ENCODE results near the gene NOTCH1. TPM values are rescaled to one million over a fixed set of nuclear protein-coding genes. Genes with fewer than 3 reads are reported as not detected.

NOTCH1 gene
- total RNA-seq, 1 experiment from 2014 or later = 39.2 TPM

- Histone ChIP-seq H3K27ac (no peak overlapping the region), H3K9me2 (ENCODE audit: insufficient read depth) (no peaks in the 10 kb centered on the region), H3K4me3 (no peak overlapping the region), H3K27me3 (ENCODE audit: insufficient read depth, low read depth) (no peaks in the 10 kb centered on the region), H3K79me2 (ENCODE audit: low read depth) (peaks cover 11% of the 10 kb centered on the region), H2AFZ (no peak overlapping the region), H4K20me1 (ENCODE audit: insufficient read depth) (peaks cover 9% of the 10 kb centered on the region), H3F3A (ENCODE audit: insufficient read depth, low read depth) (peaks cover 9% of the 10 kb centered on the region; the same call in 1 of the 2 replicates), H3K9me3 (ENCODE audit: insufficient read depth, low read depth) (no peaks in the 10 kb centered on the region), H3K36me3 (ENCODE audit: low read depth) (no peaks in the 10 kb centered on the region), H3K4me2 (no peak overlapping the region), H3K4me1 (replicated peaks; ENCODE audit: insufficient read depth) (peaks cover 7% of the 10 kb centered on the region)
- intact Hi-C loops (cut with micrococcal nuclease; ENCODE audit: unreplicated experiment) = loop anchor here (1.0 to 10.0 kb wide), 6 partner anchors 58 to 306 kb away; partner anchors contain the start of genes CCDC183, NOTCH1 and TMEM141
- no TSS peak for BruUV-seq (replicated peaks)
- POLR2A ChIA-PET (ENCODE audit: unreplicated experiment) = interaction anchor here (0.6 kb wide), 1 partner anchor 56 kb away, joined by 3 read pairs; no protein-coding TSS in a partner anchor
- CTCF ChIA-PET = interaction anchor here (0.6 to 3.9 kb wide), 4 partner anchors 45 to 143 kb away, joined by 3 to 38 read pairs (median 4); no protein-coding TSS in a partner anchor
- DNase-seq = peak; percentile 50 to 87
- TF ChIP-seq CTCF (conservative IDR thresholded peaks at IDR 0.05) (peak; percentile 98), EZH2 (IDR thresholded peaks at IDR 0.05; ENCODE audit: low read depth) (no peak)
These were observed 57.3 kb downstream of the NOTCH1 start for GRCh38 chr9:136488247-136489214.

GRCh38 chr9:136487672-136488071 lies 58.2 kb downstream of the NOTCH1 start:
- Histone ChIP-seq H3K4me2 (no peak overlapping the region), H3K4me3 (no peak overlapping the region), H3K4me1 (replicated peaks; ENCODE audit: insufficient read depth) (peaks cover 7% of the 10 kb centered on the region), H3K9me2 (ENCODE audit: insufficient read depth) (no peaks in the 10 kb centered on the region), H4K20me1 (ENCODE audit: insufficient read depth) (peaks cover 9% of the 10 kb centered on the region), H3K36me3 (ENCODE audit: low read depth) (no peaks in the 10 kb centered on the region), H3F3A (ENCODE audit: insufficient read depth, low read depth) (peaks cover 11% of the 10 kb centered on the region; the same call in 1 of the 2 replicates), H2AFZ (no peak overlapping the region), H3K9me3 (ENCODE audit: insufficient read depth, low read depth) (no peaks in the 10 kb centered on the region), H3K79me2 (ENCODE audit: low read depth) (peaks cover 13% of the 10 kb centered on the region), H3K27ac (no peak overlapping the region), H3K27me3 (ENCODE audit: insufficient read depth, low read depth) (no peaks in the 10 kb centered on the region)
- CTCF ChIA-PET = interaction anchor here (0.6 to 3.9 kb wide), 3 partner anchors 138 to 176 kb away, joined by 3 to 38 read pairs (median 4); no protein-coding TSS in a partner anchor
- TF ChIP-seq CTCF (conservative IDR thresholded peaks at IDR 0.05) = no peak
- TF ChIP-seq EZH2 (IDR thresholded peaks at IDR 0.05; ENCODE audit: low read depth) = no peak
- intact Hi-C loops (cut with micrococcal nuclease; ENCODE audit: unreplicated experiment) = loop anchor here (1.0 to 10.0 kb wide), 6 partner anchors 59 to 307 kb away; partner anchors contain the start of genes CCDC183, NOTCH1 and TMEM141
- POLR2A ChIA-PET (ENCODE audit: unreplicated experiment) = interaction anchor here (0.6 kb wide), 1 partner anchor 116 kb away, joined by 10 read pairs; no protein-coding TSS in a partner anchor
- BruUV-seq (replicated peaks) = no TSS peak
- DNase-seq = no peak
